Activated CD4-positive, alpha-beta T cell treated with anti-CD3 and anti-CD28 coated beads for 1 hour (primary cell): ENCODE measurements around the gene CYP51A1.
"Not testable (repeated sequence)": the region's sequence is repeated elsewhere in the genome, so short reads cannot be mapped to it uniquely, and the experiment has no call there.

Experiments used
- DNase-seq: peaks from one replicate; pipeline ENCODE4 v3.0.0-alpha.2; 2020

Gene CYP51A1

GRCh38 chr7:92121681-92122080 is 12.6 kb downstream of the CYP51A1 start:
- DNase-seq = no peak

GRCh38 chr7:92119213-92119759 is 15.0 kb downstream of the CYP51A1 start:
- DNase-seq = no peak

- no peak for DNase-seq
Observed at GRCh38 chr7:92116949-92117348, 17.3 kb downstream of the CYP51A1 start.

- DNase-seq = no peak
Observed at GRCh38 chr7:92115821-92116220, 18.5 kb downstream of the CYP51A1 start.

- DNase-seq = no peak
Observed at GRCh38 chr7:92110857-92111256, 23.4 kb downstream of the CYP51A1 start.

- DNase-seq = no peak
Observed at GRCh38 chr7:92108821-92109220, 25.5 kb downstream of the CYP51A1 start.

GRCh38 chr7:92102862-92103261 is 31.4 kb downstream of the CYP51A1 start:
- DNase-seq = not testable (repeated sequence)

- no peak for DNase-seq
Observed at GRCh38 chr7:92100534-92100933, 33.7 kb downstream of the CYP51A1 start.

GRCh38 chr7:92095380-92095779 is 38.9 kb downstream of the CYP51A1 start:
- no peak for DNase-seq

- no peak for DNase-seq
Observed at GRCh38 chr7:92092210-92092609, 42.1 kb downstream of the CYP51A1 start.

GRCh38 chr7:92088266-92088665 is 46.0 kb downstream of the CYP51A1 start:
- DNase-seq = no peak

- not testable (repeated sequence) for DNase-seq
Observed at GRCh38 chr7:92083922-92084321, 50.4 kb downstream of the CYP51A1 start.

GRCh38 chr7:92076509-92076908 is 57.8 kb downstream of the CYP51A1 start:
- no peak for DNase-seq

GRCh38 chr7:92075455-92076158 is 58.7 kb downstream of the CYP51A1 start:
- DNase-seq = no peak

GRCh38 chr7:92072708-92073107 is 61.6 kb downstream of the CYP51A1 start:
- no peak for DNase-seq

- DNase-seq = no peak
Observed at GRCh38 chr7:92072121-92072520, 62.2 kb downstream of the CYP51A1 start.

GRCh38 chr7:92071032-92071431 is 63.2 kb downstream of the CYP51A1 start:
- DNase-seq = no peak

- DNase-seq = no peak
Observed at GRCh38 chr7:92064438-92065029, 69.7 kb downstream of the CYP51A1 start.
